CD14-positive monocyte (primary cell): ENCODE measurements around the gene PDS5B. TPM values are rescaled to one million over a fixed set of nuclear protein-coding genes. Genes with fewer than 3 reads are reported as not detected.

Source experiments
- DNase-seq, 3 donors: peaks; one replicate each; pipeline ENCODE4 v3.0.0-alpha.2; 2011 to 2022
- H2AFZ ChIP-seq: 2 replicates; pipeline ENCODE4 v1.6.0; 2012; ENCODE audit warnings: mild to moderate bottlenecking, low read depth, low read length, inconsistent platforms; ENCODE audit not compliant: insufficient read depth, poor library complexity, severe bottlenecking
- H3K27ac ChIP-seq, 2 donors: 1 replicate in 1 of 2; 2 replicates in 1 of 2; pipeline ENCODE4 v1.5.1; 2012 to 2013; ENCODE audit warnings: low read length in 2 of 2, control low read depth in 1 of 2, inconsistent platforms in 1 of 2, low read depth in 1 of 2, mild to moderate bottlenecking in 1 of 2
- H3K27me3 ChIP-seq, 2 donors: one replicate each; pipeline versions ENCODE4 v1.6.0 to v1.6.1; 2011 to 2013; ENCODE audit warnings: low read length in 2 of 2; ENCODE audit not compliant: control insufficient read depth in 2 of 2, insufficient read depth in 2 of 2
- H3K36me3 ChIP-seq, 2 donors: replicated peaks in 1 of 2; 1 replicate in 1 of 2; 2 replicates in 1 of 2; pipeline versions ENCODE4 v1.5.1 to v1.6.1; 2012 to 2013; ENCODE audit warnings: low read length in 2 of 2, control low read depth in 1 of 2, inconsistent platforms in 1 of 2, mild to moderate bottlenecking in 1 of 2; ENCODE audit not compliant: insufficient read depth in 2 of 2, control insufficient read depth in 1 of 2
- H3K4me1 ChIP-seq, 2 donors: 1 replicate in 1 of 2; 2 replicates in 1 of 2; pipeline versions ENCODE4 v1.5.1 to v1.6.1; 2012 to 2013; ENCODE audit warnings: low read length in 2 of 2, control low read depth in 1 of 2, inconsistent platforms in 1 of 2, mild to moderate bottlenecking in 1 of 2, moderate library complexity in 1 of 2; ENCODE audit not compliant: insufficient read depth in 2 of 2, control insufficient read depth in 1 of 2
- H3K4me2 ChIP-seq: replicated peaks from 2 replicates; pipeline ENCODE3; 2012; ENCODE audit warnings: low read length, moderate library complexity, mild to moderate bottlenecking; ENCODE audit not compliant: poor library complexity, severe bottlenecking; ENCODE audit errors: extremely low read depth
- H3K4me3 ChIP-seq, 3 experiments: fragments of 200-600 bp in 1 of 3; sonication (generic) in 1 of 3; replicated peaks in 1 of 3; 1 replicate in 2 of 3; 2 replicates in 1 of 3; pipeline ENCODE4 v1.5.1; 2011 to 2013; ENCODE audit warnings: low read length in 3 of 3, mild to moderate bottlenecking in 3 of 3, control low read depth in 2 of 3, low read depth in 2 of 3, inconsistent platforms in 1 of 3, moderate library complexity in 1 of 3
- H3K79me2 ChIP-seq: 2 replicates; pipeline ENCODE4 v1.6.0; 2012; ENCODE audit warnings: mild to moderate bottlenecking, control low read depth, inconsistent platforms, low read length, moderate library complexity; ENCODE audit not compliant: insufficient read depth
- H3K9ac ChIP-seq: 2 replicates; pipeline ENCODE4 v1.6.0; 2017; ENCODE audit warnings: low read length, mild to moderate bottlenecking; ENCODE audit not compliant: insufficient read depth, poor library complexity, severe bottlenecking
- H3K9me3 ChIP-seq, 2 donors: replicated peaks in 1 of 2; 1 replicate in 1 of 2; 2 replicates in 1 of 2; pipeline versions ENCODE4 v1.5.1 to v1.6.1; 2012 to 2013; ENCODE audit warnings: low read length in 2 of 2, control low read depth in 1 of 2; ENCODE audit not compliant: control insufficient read depth in 1 of 2, insufficient read depth in 1 of 2
- H4K20me1 ChIP-seq: 2 replicates; pipeline ENCODE4 v1.6.0; 2012; ENCODE audit warnings: mild to moderate bottlenecking, low read length, control low read depth, moderate library complexity; ENCODE audit not compliant: insufficient read depth
- H3K27ac Mint-ChIP-seq, 7 donors: one replicate each; pipeline ENCODE4 v1.8.0; 2020; ENCODE audit warnings: mild to moderate bottlenecking in 7 of 7, mixed read lengths in 7 of 7, moderate library complexity in 6 of 7, inconsistent platforms in 2 of 7
- H3K27me3 Mint-ChIP-seq, 3 donors: one replicate each; pipeline ENCODE4 v1.8.0; 2021 to 2022; ENCODE audit warnings: low read depth in 3 of 3, mild to moderate bottlenecking in 3 of 3, mixed read lengths in 3 of 3, moderate library complexity in 3 of 3, inconsistent platforms in 1 of 3
- H3K36me3 Mint-ChIP-seq, 2 donors: one replicate each; pipeline ENCODE4 v1.8.0; 2020; ENCODE audit warnings: mixed read lengths in 2 of 2, inconsistent platforms in 1 of 2, mild to moderate bottlenecking in 1 of 2
- H3K4me1 Mint-ChIP-seq: one replicate; pipeline ENCODE4 v1.8.0; 2020; ENCODE audit warnings: mild to moderate bottlenecking, mixed read lengths
- H3K4me3 Mint-ChIP-seq, 2 donors: one replicate each; pipeline ENCODE4 v1.8.0; 2020; ENCODE audit warnings: mild to moderate bottlenecking in 2 of 2, mixed read lengths in 2 of 2, moderate library complexity in 1 of 2
- H3K9me3 Mint-ChIP-seq, 7 donors: one replicate each; pipeline ENCODE4 v1.8.0; 2020 to 2022; ENCODE audit warnings: mixed read lengths in 7 of 7, mild to moderate bottlenecking in 6 of 7, moderate library complexity in 6 of 7, inconsistent platforms in 2 of 7
- WGBS: methylation state at CpG from one replicate; pipeline ENCODE4 v1.1.5; 2013; ENCODE audit warnings: missing lambda C conversion rate; ENCODE audit not compliant: insufficient coverage; 5-methylcytosine and 5-hydroxymethylcytosine counted together
- intact Hi-C, 2 donors: fragments of 100-400 bp; cut with micrococcal nuclease; formaldehyde crosslinking; loops; one replicate each; pipeline versions ENCODE4 v1.15.0 to v1.15.1; 2023
- polyA plus RNA-seq, 3 donors: library from polyadenylated mRNA; depleted of rRNA in 1 of 3; unstranded in 2 of 3; stranded (reverse) in 1 of 3; fragments of 300-500 nt in 2 of 3; fragments of >200 nt in 1 of 3; fragmentation: Illumina TruSeq in 2 of 3; gene quantifications; 1 replicate in 2 of 3; 2 replicates in 1 of 3; pipeline ENCODE4 v1.2.3, GENCODE V29; 2012 to 2021
- TF ChIP-seq, protein P1 (sequence below): fragments of 200-600 bp; IDR thresholded peaks from one replicate; pipeline ENCODE4 v1.8.0; 2022; ENCODE audit warnings: antibody characterized with exemption, mild to moderate bottlenecking

Gene PDS5B
- polyA plus RNA-seq, 3 donors: 9.0 to 33.0 (median 21.0) TPM

DNA sequence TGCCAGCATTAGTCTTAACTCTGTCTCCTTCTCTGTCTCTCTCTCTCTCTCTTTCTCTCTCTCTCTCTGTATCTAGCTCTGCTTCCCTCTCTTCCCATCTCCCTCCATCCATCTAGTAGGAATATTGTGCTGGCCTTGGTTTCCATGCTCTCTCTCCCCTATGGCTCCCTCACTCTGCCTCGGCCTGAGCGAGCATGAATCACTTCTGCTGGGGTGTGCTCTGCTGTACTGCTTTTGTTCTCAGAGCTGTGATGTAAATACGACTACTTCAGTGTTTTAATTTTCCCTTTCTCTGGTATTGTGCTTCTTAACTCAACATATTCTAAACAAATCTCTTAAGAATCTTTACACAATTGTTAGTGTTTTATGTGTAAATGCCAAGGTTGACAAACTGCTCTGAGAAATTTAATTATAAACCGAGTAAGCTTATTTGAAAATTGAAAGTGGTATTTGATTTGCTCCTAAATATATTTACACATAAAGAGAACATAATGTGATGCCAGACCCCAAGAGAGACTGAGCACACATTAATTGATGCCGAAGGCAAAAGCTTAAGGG is 218.5 kb downstream of the PDS5B start:
- Histone ChIP-seq H3K27me3 (no peaks in the 10 kb centered on the region), H3K4me1 (no peaks in the 10 kb centered on the region), H4K20me1 (no peaks in the 10 kb centered on the region), H3K36me3 (no peaks in the 10 kb centered on the region), H3K9ac (no peak overlapping the region), H3K79me2 (no peaks in the 10 kb centered on the region), H3K4me3 (no peak overlapping the region), H3K9me3 (no peaks in the 10 kb centered on the region), H3K4me2 (no peak overlapping the region), H2AFZ (no peak overlapping the region), H3K27ac (no peak overlapping the region)
- 100% methylated on average over 2 of the region's 5 CpGs for WGBS
- H3K4me1 Mint-ChIP-seq: no peaks in the 10 kb centered on the region
- no peak overlapping the region for H3K27ac Mint-ChIP-seq
- no peaks in the 10 kb centered on the region for H3K36me3 Mint-ChIP-seq
- no peak overlapping the region for H3K4me3 Mint-ChIP-seq
- no peaks in the 10 kb centered on the region for H3K27me3 Mint-ChIP-seq
- TF ChIP-seq, protein P1, sequence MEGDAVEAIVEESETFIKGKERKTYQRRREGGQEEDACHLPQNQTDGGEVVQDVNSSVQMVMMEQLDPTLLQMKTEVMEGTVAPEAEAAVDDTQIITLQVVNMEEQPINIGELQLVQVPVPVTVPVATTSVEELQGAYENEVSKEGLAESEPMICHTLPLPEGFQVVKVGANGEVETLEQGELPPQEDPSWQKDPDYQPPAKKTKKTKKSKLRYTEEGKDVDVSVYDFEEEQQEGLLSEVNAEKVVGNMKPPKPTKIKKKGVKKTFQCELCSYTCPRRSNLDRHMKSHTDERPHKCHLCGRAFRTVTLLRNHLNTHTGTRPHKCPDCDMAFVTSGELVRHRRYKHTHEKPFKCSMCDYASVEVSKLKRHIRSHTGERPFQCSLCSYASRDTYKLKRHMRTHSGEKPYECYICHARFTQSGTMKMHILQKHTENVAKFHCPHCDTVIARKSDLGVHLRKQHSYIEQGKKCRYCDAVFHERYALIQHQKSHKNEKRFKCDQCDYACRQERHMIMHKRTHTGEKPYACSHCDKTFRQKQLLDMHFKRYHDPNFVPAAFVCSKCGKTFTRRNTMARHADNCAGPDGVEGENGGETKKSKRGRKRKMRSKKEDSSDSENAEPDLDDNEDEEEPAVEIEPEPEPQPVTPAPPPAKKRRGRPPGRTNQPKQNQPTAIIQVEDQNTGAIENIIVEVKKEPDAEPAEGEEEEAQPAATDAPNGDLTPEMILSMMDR: no peak
- intact Hi-C loops: no loop called here
- no peak for DNase-seq
- peaks cover 0 to 4% (median 2%) of the 10 kb centered on the region in 7 donors for H3K9me3 Mint-ChIP-seq

GRCh38 chr13:32811297-32811800 is 225.1 kb downstream of the PDS5B start:
- no peaks in the 10 kb centered on the region for H3K36me3 ChIP-seq
- H3K27me3 ChIP-seq: no peaks in the 10 kb centered on the region
- Mint-ChIP-seq H3K4me3 (peak overlapping the region; percentile 60 to 85), H3K27me3 (peaks cover 0 to under 1% (median 0%) of the 10 kb centered on the region in 3 donors), H3K9me3 (peaks cover 2 to 7% (median 5%) of the 10 kb centered on the region in 7 donors), H3K36me3 (no peaks in the 10 kb centered on the region), H3K27ac (no peak overlapping the region), H3K4me1 (peaks cover 10% of the 10 kb centered on the region)
- H3K9me3 ChIP-seq: no peaks in the 10 kb centered on the region
- DNase-seq: peak in 1 of 3 donors; percentile 17
- intact Hi-C loops: no loop called here
- 2% methylated on average over 7 of the region's 7 CpGs for WGBS
- TF ChIP-seq, protein P1: no peak
- no peak overlapping the region for H3K4me3 ChIP-seq
- H3K9ac ChIP-seq: no peak overlapping the region
- H2AFZ ChIP-seq: peak overlapping the region; percentile 66
- H3K27ac ChIP-seq: no peak overlapping the region
- H3K4me1 ChIP-seq: peaks cover 0 to 3% of the 10 kb centered on the region in 2 donors
- H4K20me1 ChIP-seq: no peaks in the 10 kb centered on the region
- H3K4me2 ChIP-seq: peak overlapping the region; percentile 30
- no peaks in the 10 kb centered on the region for H3K79me2 ChIP-seq
